ENCODE results near the gene SLC7A14. TPM values are rescaled to one million over a fixed set of nuclear protein-coding genes. Genes with fewer than 3 reads are reported as not detected.
A peak's percentile ranks its signal among the peaks of the same experiment; 100 is the strongest.

The SLC7A14 gene
- total and polyA plus RNA-seq, 2 of the 13 experiments (the other 11 are each of a cell fraction or from before 2014, with no cell fraction given), result not detected

GRCh38 chr3:170418422-170419398 is 167.2 kb downstream of the SLC7A14 start, which contains the start of gene CLDN11 (continued):
- TF ChIP-seq SATB2 (CRISPR knock-in tag; IDR thresholded peaks at IDR 0.05) (no peak), SNRNP70 (IDR thresholded peaks at IDR 0.05; ENCODE audit: low read depth, low read length) (no peak), ZNF276 (CRISPR knock-in tag; IDR thresholded peaks at IDR 0.05; ENCODE audit: low read depth) (no peak), ZNF558 (CRISPR knock-in tag; IDR thresholded peaks at IDR 0.05; ENCODE audit: borderline replicate concordance) (no peak; the same call in 1 of the 2 replicates), ZFY (CRISPR knock-in tag; IDR thresholded peaks at IDR 0.05) (0 out of 2 replicates have a peak, but pooled peaks have one; percentile 15), POLR2AphosphoS5 (IDR thresholded peaks at IDR 0.05; ENCODE audit: low read depth, low read length) (no peak), SETDB1 (CRISPR knock-in tag; IDR thresholded peaks at IDR 0.05; ENCODE audit: borderline replicate concordance) (no peak), ISL2 (CRISPR knock-in tag; IDR thresholded peaks at IDR 0.05) (no peak), PCBP2 (optimal IDR thresholded peaks at IDR 0.05; ENCODE audit: low read depth, low read length, poor library complexity, severe bottlenecking) (no peak), IRF1 (CRISPR knock-in tag; IDR thresholded peaks at IDR 0.05; ENCODE audit: low read depth) (no peak), ZNF136 (CRISPR knock-in tag; IDR thresholded peaks at IDR 0.05; ENCODE audit: low read depth) (no peak), ZNF570 (CRISPR knock-in tag; IDR thresholded peaks at IDR 0.05; ENCODE audit: borderline replicate concordance) (no peak), HOXD1 (CRISPR knock-in tag; IDR thresholded peaks at IDR 0.05) (no peak), ZNF430 (CRISPR knock-in tag; IDR thresholded peaks at IDR 0.05) (no peak), ZNF510 (CRISPR knock-in tag; IDR thresholded peaks at IDR 0.05; ENCODE audit: low read depth) (no peak), HNF4A (CRISPR knock-in tag; IDR thresholded peaks at IDR 0.05) (no peak), ELF1 (CRISPR knock-in tag; IDR thresholded peaks at IDR 0.05) (no peak), TCF12 (IDR thresholded peaks at IDR 0.05) (no peak), TCF12 (CRISPR knock-in tag; IDR thresholded peaks at IDR 0.05) (no peak), ZNF713 (CRISPR knock-in tag; IDR thresholded peaks at IDR 0.05) (no peak), E2F2 (CRISPR knock-in tag; IDR thresholded peaks at IDR 0.05; ENCODE audit: borderline replicate concordance) (no peak), ZNF263 (CRISPR knock-in tag; IDR thresholded peaks at IDR 0.05) (peak; percentile 89), SP4 (CRISPR knock-in tag; IDR thresholded peaks at IDR 0.05) (no peak), RCOR2 (CRISPR knock-in tag; IDR thresholded peaks at IDR 0.05) (no peak), HIVEP1 (CRISPR knock-in tag; IDR thresholded peaks at IDR 0.05) (no peak)
- TF ChIP-seq, protein P1, sequence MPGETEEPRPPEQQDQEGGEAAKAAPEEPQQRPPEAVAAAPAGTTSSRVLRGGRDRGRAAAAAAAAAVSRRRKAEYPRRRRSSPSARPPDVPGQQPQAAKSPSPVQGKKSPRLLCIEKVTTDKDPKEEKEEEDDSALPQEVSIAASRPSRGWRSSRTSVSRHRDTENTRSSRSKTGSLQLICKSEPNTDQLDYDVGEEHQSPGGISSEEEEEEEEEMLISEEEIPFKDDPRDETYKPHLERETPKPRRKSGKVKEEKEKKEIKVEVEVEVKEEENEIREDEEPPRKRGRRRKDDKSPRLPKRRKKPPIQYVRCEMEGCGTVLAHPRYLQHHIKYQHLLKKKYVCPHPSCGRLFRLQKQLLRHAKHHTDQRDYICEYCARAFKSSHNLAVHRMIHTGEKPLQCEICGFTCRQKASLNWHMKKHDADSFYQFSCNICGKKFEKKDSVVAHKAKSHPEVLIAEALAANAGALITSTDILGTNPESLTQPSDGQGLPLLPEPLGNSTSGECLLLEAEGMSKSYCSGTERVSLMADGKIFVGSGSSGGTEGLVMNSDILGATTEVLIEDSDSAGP (CRISPR knock-in tag; IDR thresholded peaks at IDR 0.05; ENCODE audit: borderline replicate concordance), result no peak
